H9 (cell line): ENCODE data around the gene MISP. TPM values are rescaled to one million over a fixed set of nuclear protein-coding genes. Genes with fewer than 3 reads are reported as not detected.

Experiments
- DNase-seq: peaks from one replicate; pipeline ENCODE4 v3.0.0-alpha.2; 2017
- H2AFZ ChIP-seq: one replicate; pipeline ENCODE4 v1.6.1; 2013; ENCODE audit warnings: mild to moderate bottlenecking, low read length, control low read depth, moderate library complexity
- H2AK5ac ChIP-seq: 2 replicates; pipeline ENCODE4 v1.6.1; 2013; ENCODE audit warnings: low read length, control low read depth, mixed read lengths; ENCODE audit not compliant: insufficient read length
- H2BK120ac ChIP-seq: one replicate; pipeline ENCODE4 v1.6.1; 2013; ENCODE audit warnings: low read depth, mild to moderate bottlenecking, low read length, control low read depth, inconsistent platforms; ENCODE audit not compliant: poor library complexity, severe bottlenecking
- H2BK12ac ChIP-seq: 2 replicates; pipeline ENCODE4 v1.6.1; 2013; ENCODE audit warnings: low read length, control low read depth, mixed read lengths, low read depth; ENCODE audit not compliant: insufficient read length
- H2BK15ac ChIP-seq: 2 replicates; pipeline ENCODE4 v1.6.1; 2013; ENCODE audit warnings: low read depth, low read length, control low read depth
- H2BK20ac ChIP-seq: one replicate; pipeline ENCODE4 v1.6.1; 2013; ENCODE audit warnings: low read depth, mild to moderate bottlenecking, low read length, control low read depth, inconsistent platforms; ENCODE audit not compliant: poor library complexity, severe bottlenecking
- H2BK5ac ChIP-seq: 2 replicates; pipeline ENCODE4 v1.6.1; 2013; ENCODE audit warnings: low read length, control low read depth, mixed read lengths; ENCODE audit not compliant: insufficient read length
- H3K14ac ChIP-seq: 2 replicates; pipeline ENCODE4 v1.6.1; 2013; ENCODE audit warnings: low read length, control low read depth; ENCODE audit not compliant: insufficient read depth
- H3K18ac ChIP-seq: 2 replicates; pipeline ENCODE4 v1.6.1; 2013; ENCODE audit warnings: low read depth, mild to moderate bottlenecking, mixed read lengths, low read length, control low read depth; ENCODE audit not compliant: insufficient read length
- H3K23ac ChIP-seq: 2 replicates; pipeline ENCODE4 v1.6.1; 2013; ENCODE audit warnings: low read length, control low read depth, mixed read lengths, low read depth; ENCODE audit not compliant: insufficient read length
- H3K23me2 ChIP-seq: 2 replicates; pipeline ENCODE4 v1.6.1; 2013; ENCODE audit warnings: low read depth, mild to moderate bottlenecking, mixed read lengths, low read length, control low read depth; ENCODE audit not compliant: insufficient read length, poor library complexity, severe bottlenecking
- H3K27ac ChIP-seq: 2 replicates; pipeline ENCODE4 v1.5.1; 2013; ENCODE audit warnings: low read length, control low read depth, mixed read lengths, low read depth; ENCODE audit not compliant: insufficient read length
- H3K27me3 ChIP-seq: 2 replicates; pipeline ENCODE4 v1.6.1; 2013; ENCODE audit warnings: low read length, control low read depth, inconsistent platforms; ENCODE audit not compliant: insufficient read depth
- H3K4ac ChIP-seq: 2 replicates; pipeline ENCODE4 v1.6.1; 2013; ENCODE audit warnings: low read depth, mild to moderate bottlenecking, control low read depth, inconsistent platforms, low read length, moderate library complexity
- H3K4me1 ChIP-seq: 2 replicates; pipeline ENCODE4 v1.6.1; 2013; ENCODE audit warnings: low read length, control low read depth, inconsistent platforms; ENCODE audit not compliant: insufficient read depth
- H3K4me2 ChIP-seq: 2 replicates; pipeline ENCODE4 v1.6.1; 2013; ENCODE audit warnings: low read length, control low read depth, mixed read lengths; ENCODE audit not compliant: insufficient read length, insufficient read depth
- H3K56ac ChIP-seq: 2 replicates; pipeline ENCODE4 v1.6.1; 2013; ENCODE audit warnings: low read depth, mild to moderate bottlenecking, mixed read lengths, low read length, control low read depth; ENCODE audit not compliant: insufficient read length
- H3K79me1 ChIP-seq: 2 replicates; pipeline ENCODE4 v1.6.1; 2013; ENCODE audit warnings: low read depth, mild to moderate bottlenecking, moderate library complexity, low read length, control low read depth, inconsistent platforms; ENCODE audit not compliant: insufficient read depth, poor library complexity, severe bottlenecking
- H3K79me2 ChIP-seq: 2 replicates; pipeline ENCODE4 v1.6.1; 2013; ENCODE audit warnings: low read length, control low read depth, inconsistent platforms; ENCODE audit not compliant: insufficient read depth
- H3K9ac ChIP-seq: 2 replicates; pipeline ENCODE4 v1.6.1; 2013; ENCODE audit warnings: low read length, control low read depth, mixed read lengths; ENCODE audit not compliant: insufficient read length; ENCODE audit errors: extremely low read depth
- H3K9me3 ChIP-seq: one replicate; pipeline ENCODE4 v1.6.1; 2013; ENCODE audit warnings: low read depth, low read length, inconsistent platforms; ENCODE audit not compliant: control insufficient read depth
- H3T11ph ChIP-seq: one replicate; pipeline ENCODE4 v1.6.1; 2013; ENCODE audit warnings: mild to moderate bottlenecking, low read length, control low read depth, inconsistent platforms
- H4K20me1 ChIP-seq: one replicate; pipeline ENCODE4 v1.6.1; 2013; ENCODE audit not compliant: control insufficient read depth, insufficient read length, insufficient read depth
- H4K5ac ChIP-seq: 2 replicates; pipeline ENCODE4 v1.6.1; 2013; ENCODE audit warnings: low read depth, mild to moderate bottlenecking, mixed read lengths, low read length, control low read depth; ENCODE audit not compliant: insufficient read length
- H4K8ac ChIP-seq: replicated peaks from 2 replicates; pipeline ENCODE4 v1.6.1; 2013; ENCODE audit warnings: low read length, control low read depth, mixed read lengths, low read depth; ENCODE audit not compliant: insufficient read length
- H4K91ac ChIP-seq: 2 replicates; pipeline ENCODE4 v1.6.1; 2013; ENCODE audit warnings: low read depth, mild to moderate bottlenecking, moderate library complexity, mixed read lengths, low read length, control low read depth; ENCODE audit not compliant: insufficient read length
- H3K27ac Mint-ChIP-seq, 3 experiments: 2 replicates in 2 of 3; 3 replicates in 1 of 3; pipeline ENCODE4 v1.8.0; 2020 to 2021; ENCODE audit warnings: mixed read lengths in 3 of 3, mild to moderate bottlenecking in 1 of 3, moderate library complexity in 1 of 3
- H3K27me3 Mint-ChIP-seq: 2 replicates; pipeline ENCODE4 v1.8.0; 2021; ENCODE audit warnings: low read depth, mild to moderate bottlenecking, moderate library complexity, mixed read lengths
- H3K36me3 Mint-ChIP-seq, 3 experiments: 2 replicates in 2 of 3; 3 replicates in 1 of 3; pipeline ENCODE4 v1.8.0; 2020 to 2021; ENCODE audit warnings: low read depth in 3 of 3, mixed read lengths in 3 of 3; ENCODE audit not compliant: insufficient read depth in 1 of 3
- H3K4me1 Mint-ChIP-seq, 2 experiments: 2 replicates each; pipeline ENCODE4 v1.8.0; 2020; ENCODE audit warnings: mixed read lengths in 2 of 2
- H3K4me3 Mint-ChIP-seq, 2 experiments: 2 replicates in 1 of 2; 3 replicates in 1 of 2; pipeline ENCODE4 v1.8.0; 2020 to 2021; ENCODE audit warnings: mild to moderate bottlenecking in 2 of 2, mixed read lengths in 2 of 2, moderate library complexity in 1 of 2
- H3K9me3 Mint-ChIP-seq, 2 experiments: 2 replicates in 1 of 2; 3 replicates in 1 of 2; pipeline ENCODE4 v1.8.0; 2020; ENCODE audit warnings: mild to moderate bottlenecking in 2 of 2, mixed read lengths in 2 of 2, moderate library complexity in 1 of 2
- WGBS: extraction: QIAGEN DNeasy Blood & Tissue Kit; methylation state at CpG from one replicate; pipeline ENCODE4 v1.1.7; 2013; ENCODE audit warnings: missing lambda C conversion rate, low lambda C conversion rate, mixed read lengths; ENCODE audit not compliant: insufficient read length; ENCODE audit errors: extremely low coverage; 5-methylcytosine and 5-hydroxymethylcytosine counted together
- total RNA-seq: library from RNA; stranded (reverse); gene quantifications from 2 replicates; pipeline ENCODE4 v1.2.1, GENCODE V29; 2021
- TF ChIP-seq, protein P1 (sequence below): fragments of 200-600 bp; sonication (generic); conservative IDR thresholded peaks from 3 replicates; pipeline ENCODE4 v1.8.0; 2021; ENCODE audit warnings: antibody characterized with exemption, mild to moderate bottlenecking

Gene MISP
- total RNA-seq, 1 experiment from 2014 or later: 0.44 TPM

DNA sequence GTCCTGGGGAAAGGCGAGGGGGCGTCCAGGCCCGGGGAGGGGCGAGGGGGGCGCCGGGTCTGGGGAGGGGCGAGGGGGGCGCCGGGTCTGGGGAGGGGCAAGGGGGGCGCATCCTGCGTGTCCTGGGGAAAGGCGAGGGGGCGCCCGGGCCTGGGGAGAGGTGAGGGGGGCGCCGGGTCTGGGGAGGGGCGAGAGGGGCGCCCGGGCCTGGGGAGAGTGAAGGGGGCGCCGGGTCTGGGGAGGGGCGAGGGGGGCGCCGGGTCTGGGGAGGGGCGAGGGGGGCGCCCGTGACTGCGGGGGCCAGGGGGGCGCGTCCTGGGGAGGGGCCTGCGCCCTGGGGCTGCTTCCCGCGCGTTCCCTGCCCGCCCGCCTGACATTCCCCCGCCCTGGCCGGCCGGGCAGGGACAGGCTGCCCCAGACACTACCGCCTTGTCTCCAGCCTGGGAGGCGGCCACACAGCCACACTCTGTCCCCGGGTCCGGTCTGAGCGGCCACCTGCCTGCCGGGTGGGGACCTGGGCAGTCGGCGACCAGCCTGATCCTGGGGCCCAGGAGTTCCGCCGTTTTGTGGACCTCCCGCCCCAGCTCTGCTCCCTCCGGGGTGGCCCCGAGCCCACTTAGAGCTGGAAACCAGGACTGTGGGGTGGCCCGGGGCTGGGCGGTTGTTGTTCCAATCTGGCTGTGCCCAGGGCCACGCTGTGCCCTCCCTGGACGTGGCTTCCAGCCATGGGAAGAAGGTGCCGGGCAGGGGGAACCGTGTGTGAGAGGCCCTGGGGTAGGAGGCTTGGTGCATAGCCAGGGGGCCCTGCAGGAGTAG is 30.4 kb upstream of the MISP start:
- H3K9me3 ChIP-seq: no peaks in the 10 kb centered on the region
- H3K27ac ChIP-seq: no peak overlapping the region
- no peak overlapping the region for H4K8ac ChIP-seq
- no peak overlapping the region for H4K5ac ChIP-seq
- no peak overlapping the region for H3K56ac ChIP-seq
- no peak overlapping the region for H2BK120ac ChIP-seq
- no peak overlapping the region for H2BK12ac ChIP-seq
- H2BK20ac ChIP-seq: no peak overlapping the region
- no peak for DNase-seq
- H2AK5ac ChIP-seq: no peak overlapping the region
- H3T11ph ChIP-seq: no peak overlapping the region
- no peak overlapping the region for H3K23ac ChIP-seq
- H3K4me2 ChIP-seq: no peak overlapping the region
- no peak overlapping the region for H3K18ac ChIP-seq
- peaks cover 0 to 3% of the 10 kb centered on the region in 2 experiments; a peak in 3 of 5 replicates for H3K9me3 Mint-ChIP-seq
- H3K27ac Mint-ChIP-seq: no peak overlapping the region
- H3K9ac ChIP-seq: no peak overlapping the region
- H4K91ac ChIP-seq: no peak overlapping the region
- H3K4ac ChIP-seq: no peak overlapping the region
- no peaks in the 10 kb centered on the region for H3K79me1 ChIP-seq
- H2BK15ac ChIP-seq: no peak overlapping the region
- no peaks in the 10 kb centered on the region; the same call in 1 of the 2 replicates for H3K27me3 Mint-ChIP-seq
- H4K20me1 ChIP-seq: no peaks in the 10 kb centered on the region
- no peaks in the 10 kb centered on the region for H3K27me3 ChIP-seq
- no peaks in the 10 kb centered on the region for H3K23me2 ChIP-seq
- H2BK5ac ChIP-seq: no peak overlapping the region
- no peaks in the 10 kb centered on the region for H3K79me2 ChIP-seq
- peaks cover 7 to 9% of the 10 kb centered on the region in 2 experiments; a peak in 3 of 4 replicates for H3K4me1 Mint-ChIP-seq
- WGBS: no CpG with 5 or more reads among the region's 58 CpGs
- H2AFZ ChIP-seq: no peak overlapping the region
- TF ChIP-seq, protein P1, sequence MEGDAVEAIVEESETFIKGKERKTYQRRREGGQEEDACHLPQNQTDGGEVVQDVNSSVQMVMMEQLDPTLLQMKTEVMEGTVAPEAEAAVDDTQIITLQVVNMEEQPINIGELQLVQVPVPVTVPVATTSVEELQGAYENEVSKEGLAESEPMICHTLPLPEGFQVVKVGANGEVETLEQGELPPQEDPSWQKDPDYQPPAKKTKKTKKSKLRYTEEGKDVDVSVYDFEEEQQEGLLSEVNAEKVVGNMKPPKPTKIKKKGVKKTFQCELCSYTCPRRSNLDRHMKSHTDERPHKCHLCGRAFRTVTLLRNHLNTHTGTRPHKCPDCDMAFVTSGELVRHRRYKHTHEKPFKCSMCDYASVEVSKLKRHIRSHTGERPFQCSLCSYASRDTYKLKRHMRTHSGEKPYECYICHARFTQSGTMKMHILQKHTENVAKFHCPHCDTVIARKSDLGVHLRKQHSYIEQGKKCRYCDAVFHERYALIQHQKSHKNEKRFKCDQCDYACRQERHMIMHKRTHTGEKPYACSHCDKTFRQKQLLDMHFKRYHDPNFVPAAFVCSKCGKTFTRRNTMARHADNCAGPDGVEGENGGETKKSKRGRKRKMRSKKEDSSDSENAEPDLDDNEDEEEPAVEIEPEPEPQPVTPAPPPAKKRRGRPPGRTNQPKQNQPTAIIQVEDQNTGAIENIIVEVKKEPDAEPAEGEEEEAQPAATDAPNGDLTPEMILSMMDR: no peak
- H3K4me3 Mint-ChIP-seq: no peak overlapping the region
- H3K4me1 ChIP-seq: no peaks in the 10 kb centered on the region
- peaks cover 2 to 4% (median 3%) of the 10 kb centered on the region in 3 experiments; a peak in 5 of 7 replicates for H3K36me3 Mint-ChIP-seq
- H3K14ac ChIP-seq: peak overlapping the region; percentile 57
